HG02943 (cell line): ENCODE measurements around the gene FGD3.

ENCODE experiments used
- ATAC-seq: cut with Tn5 transposase; IDR thresholded peaks from one replicate; pipeline ENCODE4 v1.9.1; 2021; ENCODE audit warnings: mild to moderate bottlenecking, low read depth, moderate library complexity; ENCODE audit not compliant: unreplicated experiment

FGD3 gene

GRCh38 chr9:93064392-93065134 is 117.2 kb downstream of the FGD3 start:
- ATAC-seq = peak; percentile 87

GRCh38 chr9:93065135-93065720 is 117.9 kb downstream of the FGD3 start:
- no peak for ATAC-seq

GRCh38 chr9:93066978-93067603 is 119.8 kb downstream of the FGD3 start:
- ATAC-seq = no peak

GRCh38 chr9:93068956-93069355 is 121.6 kb downstream of the FGD3 start:
- no peak for ATAC-seq

DNA sequence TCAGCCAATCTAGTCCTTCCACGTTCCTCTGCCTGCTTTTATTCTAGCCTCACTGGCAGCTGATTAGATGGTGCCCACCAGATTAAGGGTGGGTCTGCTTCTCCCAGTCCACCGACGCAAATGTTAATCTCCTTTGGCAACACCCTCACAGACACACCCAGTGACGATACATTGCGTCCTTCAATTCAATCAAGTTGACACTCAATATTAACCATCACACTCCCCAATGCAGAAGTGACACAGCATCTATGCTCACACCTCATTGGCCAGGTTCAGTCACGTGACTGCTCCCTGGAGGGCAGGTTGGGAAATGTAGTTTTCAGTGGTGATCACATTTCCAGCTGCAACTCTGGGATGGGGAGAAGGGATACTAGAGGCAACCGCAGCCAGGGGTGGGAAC is 124.1 kb downstream of the FGD3 start:
- no peak for ATAC-seq

- ATAC-seq = no peak
These were observed 125.1 kb downstream of the FGD3 start for GRCh38 chr9:93072383-93072795.

GRCh38 chr9:93076101-93076791 is 128.9 kb downstream of the FGD3 start:
- no peak for ATAC-seq

- ATAC-seq = no peak
These were observed 129.4 kb downstream of the FGD3 start for GRCh38 chr9:93076792-93077128.

DNA sequence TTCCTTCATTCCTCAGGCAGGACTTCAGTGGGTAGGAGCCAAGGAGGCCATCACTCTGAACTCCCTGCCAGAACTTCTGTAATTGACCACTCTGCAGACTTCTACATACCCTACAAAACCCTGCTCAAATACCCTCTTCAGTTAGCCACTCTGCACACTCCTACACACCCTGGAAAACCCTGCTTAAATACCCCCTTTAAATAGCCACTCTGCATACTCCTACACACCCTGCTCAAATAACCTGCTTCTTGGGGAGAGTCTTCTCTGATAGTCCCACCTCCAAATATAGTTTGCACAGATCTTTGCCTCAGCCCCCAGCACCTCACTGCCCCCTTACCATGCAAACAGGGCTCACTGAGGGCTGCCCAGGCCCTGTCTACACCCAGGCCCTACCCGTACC is 130.0 kb downstream of the FGD3 start:
- no peak for ATAC-seq

DNA sequence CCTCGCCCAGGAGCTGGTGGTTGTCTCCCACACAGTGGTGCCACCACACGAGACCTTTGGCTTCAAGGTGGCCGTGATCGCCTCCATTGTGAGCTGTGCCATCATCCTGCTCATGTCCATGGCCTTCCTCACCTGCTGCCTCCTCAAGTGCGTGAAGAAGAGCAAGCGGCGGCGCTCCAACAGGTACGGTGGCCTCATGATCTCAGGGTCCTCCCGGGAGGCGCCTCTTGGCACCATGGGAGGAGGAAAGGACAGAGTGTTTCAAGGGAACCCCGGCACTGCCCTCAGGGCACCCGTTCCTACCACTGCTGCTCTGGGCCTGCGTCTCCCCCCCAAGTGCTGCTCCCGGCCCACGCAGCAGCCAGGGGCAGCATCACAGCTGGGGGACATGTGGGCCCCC is 130.5 kb downstream of the FGD3 start:
- ATAC-seq = no peak

- ATAC-seq = no peak
These were observed 132.0 kb downstream of the FGD3 start for GRCh38 chr9:93079371-93079770.

- no peak for ATAC-seq
These were observed 133.1 kb downstream of the FGD3 start for GRCh38 chr9:93080406-93080805.

DNA sequence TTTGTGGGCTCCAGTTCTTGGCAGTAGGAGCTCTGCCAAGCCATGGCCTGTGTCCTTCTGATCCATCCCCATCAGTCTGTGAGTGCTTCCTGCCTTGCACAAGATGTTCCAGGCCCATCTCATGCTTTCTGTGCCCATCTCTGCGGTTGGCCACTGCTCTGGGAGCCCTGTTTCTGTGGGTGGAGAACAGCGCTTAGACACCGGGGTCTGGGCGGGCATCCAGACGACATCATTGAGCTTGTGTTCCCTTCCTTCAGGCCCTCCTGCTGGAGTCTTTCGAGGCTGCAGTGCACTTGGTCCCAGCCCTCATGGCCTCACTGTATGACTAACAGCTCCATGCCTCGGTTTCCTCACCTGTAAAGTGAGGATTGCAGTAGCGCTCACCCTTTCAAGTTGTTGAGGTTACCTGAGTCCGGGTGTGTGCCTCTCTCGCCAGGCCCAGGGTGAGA is 133.8 kb downstream of the FGD3 start:
- ATAC-seq = no peak

GRCh38 chr9:93081931-93082330 is 134.6 kb downstream of the FGD3 start:
- no peak for ATAC-seq

GRCh38 chr9:93082841-93083411 is 135.6 kb downstream of the FGD3 start:
- ATAC-seq = no peak

DNA sequence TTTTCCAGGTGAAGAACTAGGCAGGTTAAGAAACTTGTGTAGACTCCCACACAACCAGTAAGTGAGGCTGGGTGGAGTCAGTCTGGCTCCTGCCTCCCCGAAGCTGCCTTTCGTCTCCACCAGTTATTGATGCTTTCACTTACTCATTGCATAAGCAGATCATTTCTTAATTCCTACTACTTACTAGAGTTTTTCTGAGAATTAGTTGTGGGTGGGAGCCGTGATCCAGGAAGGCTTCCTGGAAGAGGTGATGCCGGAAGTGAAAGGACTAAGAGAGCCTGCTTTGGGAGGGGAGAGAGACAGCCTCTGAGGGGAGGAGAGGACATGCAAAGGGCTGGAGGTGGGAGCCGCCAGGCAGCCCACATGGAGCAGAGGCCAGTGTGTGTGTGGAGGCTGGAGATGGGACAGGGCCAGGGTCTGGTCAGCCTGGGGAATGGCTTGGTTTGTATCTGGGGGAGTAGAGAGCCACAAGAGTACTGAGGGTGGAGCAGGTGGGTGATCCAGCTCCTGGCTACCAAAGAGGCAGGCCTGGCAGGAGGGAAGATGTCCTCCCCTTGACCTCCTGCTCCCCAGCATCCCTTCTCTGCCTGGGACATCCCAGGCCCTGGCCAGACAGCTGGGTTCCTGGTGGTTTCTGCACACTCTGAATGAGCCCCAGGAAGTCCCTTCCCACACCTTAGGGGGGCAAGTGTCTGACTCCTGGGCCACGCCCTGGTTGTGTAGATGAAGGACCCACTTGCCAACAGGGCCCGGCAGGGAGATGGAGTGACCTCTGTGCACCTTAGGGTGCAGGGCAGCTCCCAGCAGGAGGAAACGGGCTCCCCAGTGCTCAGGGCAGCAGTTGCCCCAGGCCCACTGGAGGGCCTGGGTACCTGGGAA is 136.5 kb downstream of the FGD3 start:
- ATAC-seq = no peak

DNA sequence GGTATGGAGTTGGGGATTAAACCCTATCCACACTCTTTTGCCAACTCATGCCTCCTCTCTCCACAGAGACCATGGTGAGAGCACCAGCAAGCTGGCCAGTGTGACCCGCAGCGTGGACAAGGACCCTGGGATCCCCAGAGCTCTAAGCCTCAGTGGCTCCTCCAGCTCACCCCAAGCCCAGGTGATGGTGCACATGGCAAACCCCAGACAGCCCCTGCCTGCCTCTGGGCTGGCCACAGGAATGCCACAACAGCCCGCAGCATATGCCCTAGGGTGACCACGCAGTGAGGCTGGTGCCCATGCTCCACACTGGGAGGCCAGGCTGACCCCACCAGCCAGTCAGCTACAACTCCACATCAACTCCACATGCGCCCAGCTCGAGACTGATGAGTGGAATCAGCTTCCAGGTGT is 137.2 kb downstream of the FGD3 start:
- ATAC-seq = no peak

DNA sequence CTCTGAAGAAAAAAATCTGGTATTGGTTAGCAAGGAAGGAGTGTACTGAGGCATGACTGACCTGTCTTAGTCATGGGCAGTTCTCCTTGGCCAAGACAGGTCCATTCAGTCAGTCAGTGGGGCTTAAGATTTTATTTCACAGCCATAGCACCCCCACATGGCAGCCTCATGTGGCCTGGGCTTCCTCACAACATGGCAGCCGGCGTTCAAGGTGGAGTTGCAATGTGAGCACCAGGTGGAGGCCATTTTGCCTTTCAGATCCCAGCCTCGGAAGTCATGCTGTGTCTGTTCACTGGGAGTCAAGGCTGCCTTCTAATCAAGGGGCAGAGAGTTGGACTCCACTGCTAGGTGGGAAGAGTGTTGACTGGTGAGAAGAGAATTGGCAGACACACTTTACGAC is 138.4 kb downstream of the FGD3 start:
- no peak for ATAC-seq
